GM19240 (cell line): ENCODE measurements around the gene TAAR9.
"Not testable (repeated sequence)": the region's sequence is repeated elsewhere in the genome, so short reads cannot be mapped to it uniquely, and the experiment has no call there.

Source experiments
- DNase-seq: peaks from one replicate; pipeline ENCODE4 v3.0.0; 2011; ENCODE audit warnings: low spot score; ENCODE audit not compliant: insufficient read length

Gene TAAR9

DNA sequence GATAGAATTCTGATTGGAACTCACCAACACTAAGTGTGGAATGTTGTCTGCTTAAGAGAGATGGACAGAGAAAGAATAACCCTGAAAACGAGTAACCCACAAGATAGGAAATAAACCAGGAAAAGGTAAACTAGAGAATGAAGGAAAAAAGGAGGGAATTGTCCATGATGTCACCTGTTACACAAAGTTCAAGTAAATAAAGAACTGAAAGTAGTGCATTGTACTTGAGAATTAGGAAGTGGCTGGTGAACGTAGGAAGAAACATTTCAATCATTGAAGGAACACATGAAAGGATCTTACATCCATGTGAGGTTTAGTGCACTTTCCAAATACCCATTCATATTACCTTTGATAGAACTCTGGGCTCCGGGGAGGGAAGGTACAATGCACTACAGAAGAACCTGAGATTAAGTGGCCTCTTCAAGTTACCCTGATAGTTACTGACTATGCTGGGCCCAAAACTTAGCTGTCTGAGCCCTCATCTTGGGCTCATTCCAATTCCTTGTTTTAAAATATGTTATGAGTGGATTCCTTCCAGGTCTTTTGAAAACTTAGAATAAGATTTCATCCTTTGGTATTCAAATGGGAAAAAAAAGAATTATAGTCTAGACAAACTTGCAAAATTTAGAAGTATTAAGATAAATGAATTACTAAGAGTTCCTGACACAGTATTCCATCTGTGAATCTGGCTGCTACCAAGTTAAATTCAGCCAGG lies 24.1 kb upstream of the TAAR9 start:
- no peak for DNase-seq

DNA sequence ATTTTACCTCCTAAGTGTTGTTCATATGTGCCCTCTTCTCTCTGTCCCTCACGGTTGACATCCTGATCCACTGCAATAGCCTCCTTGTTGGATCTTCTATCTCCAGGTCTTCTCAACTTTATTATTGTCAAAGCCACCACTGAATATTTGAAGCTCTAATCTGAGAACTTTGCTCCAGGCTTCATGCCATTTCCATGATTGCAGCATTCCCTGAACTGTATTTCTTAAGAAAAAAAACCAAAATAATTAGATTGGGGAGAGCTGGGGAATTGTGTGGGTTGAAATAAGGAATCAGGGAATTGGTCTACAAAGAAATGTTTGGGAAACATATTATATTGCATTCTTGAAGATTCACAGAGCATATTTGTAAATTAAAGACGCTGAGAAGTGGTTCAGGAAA lies 22.7 kb upstream of the TAAR9 start:
- DNase-seq: no peak

DNA sequence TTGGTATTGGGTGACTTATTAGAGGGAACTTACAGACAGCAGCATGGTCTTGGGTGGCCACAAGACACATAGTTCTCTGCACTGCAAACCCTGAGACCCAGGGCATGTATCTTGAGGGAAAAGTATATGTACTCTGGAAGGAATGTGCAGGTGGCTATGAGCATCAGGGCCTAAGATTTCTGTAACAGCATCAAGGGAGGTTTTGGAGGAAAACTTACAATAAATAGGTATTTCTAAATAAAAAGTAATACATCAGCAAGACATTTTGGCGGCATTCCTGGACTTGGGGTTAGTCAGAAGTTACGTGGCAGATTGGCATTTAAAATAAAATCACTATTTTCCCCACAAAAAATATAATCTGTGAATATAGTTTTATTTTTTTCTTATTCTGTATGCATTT lies 17.1 kb upstream of the TAAR9 start:
- no peak for DNase-seq

DNA sequence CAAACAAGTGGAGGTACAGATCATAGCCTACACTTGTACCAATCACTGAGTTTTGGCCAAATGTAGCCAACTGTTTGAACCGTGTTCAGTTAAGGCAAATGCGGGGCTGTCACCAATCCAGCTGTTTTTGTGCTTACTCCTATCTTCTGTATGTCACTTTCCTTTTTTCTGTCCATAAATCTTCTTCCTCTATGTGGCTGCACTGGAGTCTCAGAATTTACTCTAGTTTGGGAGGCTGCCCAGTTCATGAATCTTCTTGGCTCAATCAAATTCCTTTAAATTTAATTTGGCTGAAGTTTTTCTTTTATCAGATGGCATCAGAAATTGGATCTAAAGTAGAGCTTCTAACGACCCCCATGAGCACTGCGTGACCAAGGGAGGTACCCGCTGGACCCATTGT lies 13.4 kb upstream of the TAAR9 start:
- DNase-seq: no peak

DNA sequence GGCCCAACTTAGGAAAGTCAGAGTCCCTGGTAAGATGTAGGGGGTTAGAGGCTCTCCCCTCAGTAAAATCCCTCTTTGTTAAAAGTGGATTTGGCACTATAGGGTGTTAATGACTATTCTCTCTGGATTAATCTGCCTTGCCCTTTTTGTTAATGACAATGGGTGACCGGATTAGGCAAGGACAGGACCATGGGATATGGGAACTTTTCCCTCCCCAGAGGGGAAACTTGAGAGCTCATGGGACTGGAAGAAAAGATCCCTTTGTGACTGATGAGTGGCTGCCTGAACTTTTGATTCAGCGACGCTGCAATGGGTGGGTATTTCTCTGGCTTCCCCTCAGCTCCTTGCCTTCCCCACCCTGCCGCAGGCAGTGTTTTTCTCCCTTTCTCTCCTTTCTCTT lies 12.2 kb upstream of the TAAR9 start:
- no peak for DNase-seq

DNA sequence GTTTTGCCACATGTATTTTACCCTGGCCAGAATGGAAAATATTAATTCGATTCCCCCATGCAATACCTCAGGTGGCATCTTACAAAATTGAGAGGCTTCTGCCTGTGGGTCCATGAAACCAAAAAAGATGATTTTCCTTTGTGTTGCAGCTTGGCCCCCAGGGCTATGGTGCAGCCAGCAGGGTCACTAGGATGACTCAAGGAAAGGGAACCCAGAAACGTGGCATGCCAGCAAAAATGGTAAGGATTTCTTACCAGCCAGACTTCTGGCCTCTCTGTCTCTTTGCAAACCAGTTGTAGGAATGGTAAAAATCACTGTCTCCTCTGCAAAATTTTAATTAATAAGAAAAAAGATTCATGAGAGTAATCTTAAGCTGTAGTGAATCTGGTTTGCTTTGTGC lies 11.6 kb upstream of the TAAR9 start:
- no peak for DNase-seq

DNA sequence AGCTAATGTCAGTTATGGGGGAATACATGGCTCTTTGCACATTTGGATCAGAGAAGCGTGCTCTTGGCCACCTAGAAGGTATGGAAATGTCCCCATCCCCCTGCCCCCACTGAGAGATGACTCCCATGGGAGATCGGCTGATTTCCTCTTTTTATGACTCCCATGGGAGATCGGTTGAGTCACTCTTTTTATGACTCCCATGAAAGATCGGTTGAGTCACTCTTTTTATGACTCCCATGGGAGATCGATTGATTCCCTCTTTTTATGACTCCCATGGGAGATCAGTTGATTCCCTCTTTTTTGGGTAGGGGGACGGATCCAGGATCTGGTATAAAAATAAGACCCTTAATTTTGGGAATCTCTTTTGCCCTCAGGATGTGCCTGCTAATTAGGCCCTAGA lies 10.3 kb upstream of the TAAR9 start:
- DNase-seq: no peak

DNA sequence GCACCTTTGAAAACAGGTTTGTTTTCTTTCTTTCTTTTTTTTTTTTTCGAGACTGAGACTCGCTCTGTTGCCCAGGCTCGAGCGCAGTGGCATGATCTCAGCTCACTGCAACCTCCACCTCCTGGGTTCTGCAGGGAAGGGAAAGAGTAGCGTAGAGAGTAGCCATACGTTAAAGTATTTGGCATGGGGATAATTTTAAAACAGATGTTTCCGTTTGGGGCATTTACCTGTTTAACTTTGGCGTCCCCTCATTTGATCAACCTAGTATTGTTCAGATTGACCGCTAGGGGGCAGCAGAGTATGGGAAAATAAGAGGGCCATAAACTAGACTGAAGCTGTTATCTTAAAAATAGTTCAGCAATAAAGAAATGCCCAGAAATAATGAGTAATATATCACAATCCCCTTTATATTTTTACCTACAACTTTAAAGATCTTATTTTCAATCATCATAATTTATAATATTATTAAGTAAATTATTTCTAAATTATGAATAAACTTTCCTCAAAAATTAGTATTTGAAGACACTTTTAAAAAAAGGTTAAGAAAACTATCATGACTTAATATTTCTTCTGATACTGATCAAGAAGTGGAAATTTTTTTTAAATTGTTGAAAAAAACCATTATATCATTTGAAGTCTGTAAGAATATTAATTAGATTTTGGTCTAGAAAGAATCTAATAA lies 7.6 kb upstream of the TAAR9 start:
- DNase-seq: no peak

DNA sequence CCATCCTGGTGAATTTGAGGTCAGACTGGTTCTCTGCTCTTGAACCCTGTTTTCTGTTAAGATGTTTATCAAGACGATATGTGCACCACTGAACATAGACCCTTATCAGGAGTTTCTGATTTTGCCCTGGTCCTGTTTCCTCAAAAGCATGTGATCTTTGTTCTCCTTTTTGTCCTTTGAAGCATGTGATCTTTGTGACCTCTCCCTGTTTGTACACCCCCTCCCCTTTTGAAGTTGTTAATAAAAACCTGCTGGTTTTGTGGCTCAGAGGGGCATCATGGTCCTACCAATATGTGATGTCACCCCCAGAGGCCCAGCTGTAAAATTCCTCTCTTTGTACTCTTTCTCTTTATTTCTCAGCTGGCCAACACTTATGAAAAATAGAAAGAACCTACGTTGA lies 3.5 kb upstream of the TAAR9 start:
- DNase-seq: not testable (repeated sequence)

DNA sequence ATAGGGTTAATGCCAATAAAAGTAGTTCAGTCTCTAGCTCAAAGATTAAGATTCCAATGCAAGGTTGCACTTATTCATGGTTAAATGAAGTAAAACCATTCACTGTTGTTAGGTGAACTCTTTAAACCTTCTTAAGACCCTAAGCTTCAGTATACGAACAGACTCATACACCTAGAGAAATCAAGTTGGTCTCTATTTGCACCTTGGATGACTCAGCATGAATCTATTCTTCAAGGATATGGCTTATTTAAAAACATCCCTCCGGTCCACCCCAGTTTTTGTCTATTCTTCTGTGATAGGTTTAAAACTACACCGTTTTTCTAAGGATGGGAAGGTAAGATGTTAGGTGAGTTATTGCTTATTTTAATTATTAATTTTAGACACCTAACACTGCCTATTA lies 932 bp upstream of the TAAR9 start:
- DNase-seq: no peak

DNA sequence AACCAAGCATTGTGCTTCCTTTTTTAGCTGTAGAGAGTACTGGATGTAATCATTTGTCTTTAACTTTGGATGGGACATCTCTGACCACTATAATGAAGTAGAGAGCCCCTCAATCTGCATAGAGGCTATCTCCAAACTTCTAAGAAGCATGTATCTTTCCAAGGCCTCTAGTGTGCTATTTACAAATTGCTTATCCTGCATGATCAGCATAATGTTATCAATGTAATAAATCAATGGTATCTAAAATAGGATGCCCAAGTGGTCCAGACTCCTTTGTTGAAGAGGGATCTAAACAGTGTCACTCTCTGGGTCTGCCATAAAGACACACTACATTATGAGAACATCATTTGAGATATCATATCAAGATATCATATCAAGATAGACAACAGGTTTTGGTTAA lies 6.7 kb downstream of the TAAR9 start:
- no peak for DNase-seq

DNA sequence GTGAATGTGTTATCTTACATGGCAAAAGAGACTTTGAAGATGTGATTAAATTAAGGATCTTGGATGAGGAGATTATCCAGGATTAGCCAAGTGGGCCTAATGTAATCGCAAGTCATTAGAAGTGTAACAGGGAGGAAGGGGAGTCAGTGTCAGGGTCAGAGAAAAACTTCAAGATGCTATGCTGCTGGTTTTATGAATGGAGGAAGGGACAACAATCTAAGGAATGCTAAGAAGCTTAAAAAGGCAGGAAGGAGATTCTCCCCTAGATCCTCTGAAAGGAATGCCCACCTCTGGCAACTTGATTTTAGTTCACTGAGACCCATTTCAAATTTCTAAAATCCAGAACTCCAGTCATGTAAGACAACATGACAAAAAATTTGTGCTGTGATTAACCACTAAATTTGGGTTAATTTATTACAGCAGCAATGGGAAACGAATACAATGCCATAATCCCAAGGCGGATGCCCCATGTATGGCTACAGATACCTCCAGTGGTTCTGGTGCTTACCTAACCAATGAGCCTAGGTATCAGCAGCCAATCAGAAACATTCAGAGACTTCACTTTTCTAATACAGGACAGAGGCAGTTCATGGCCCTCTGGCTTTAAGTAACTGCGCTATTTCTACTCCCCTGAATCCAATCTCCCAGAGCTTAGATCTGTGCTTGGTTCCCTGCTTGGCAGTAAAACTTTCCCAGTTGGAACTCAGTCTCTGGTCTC lies 10.8 kb downstream of the TAAR9 start:
- no peak for DNase-seq

DNA sequence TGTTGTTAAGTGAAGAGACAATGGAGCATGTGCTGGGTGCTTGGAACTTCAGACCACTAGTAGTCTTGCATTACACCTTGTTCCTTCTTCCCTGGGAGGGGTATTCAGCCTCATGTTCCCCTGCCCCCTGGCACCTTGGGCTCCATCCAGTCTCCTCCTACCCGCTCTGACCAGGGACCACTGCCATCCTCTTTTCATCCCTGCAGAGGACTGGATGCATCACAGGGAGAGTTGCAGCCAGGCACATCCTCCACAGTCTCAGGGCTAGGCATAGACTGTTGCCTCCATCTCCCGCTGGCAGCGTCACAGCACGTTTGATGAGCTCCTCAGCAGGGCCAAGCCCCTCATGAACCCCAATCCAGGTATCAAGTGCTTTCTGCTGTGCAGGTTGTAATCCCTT lies 13.1 kb downstream of the TAAR9 start:
- no peak for DNase-seq

DNA sequence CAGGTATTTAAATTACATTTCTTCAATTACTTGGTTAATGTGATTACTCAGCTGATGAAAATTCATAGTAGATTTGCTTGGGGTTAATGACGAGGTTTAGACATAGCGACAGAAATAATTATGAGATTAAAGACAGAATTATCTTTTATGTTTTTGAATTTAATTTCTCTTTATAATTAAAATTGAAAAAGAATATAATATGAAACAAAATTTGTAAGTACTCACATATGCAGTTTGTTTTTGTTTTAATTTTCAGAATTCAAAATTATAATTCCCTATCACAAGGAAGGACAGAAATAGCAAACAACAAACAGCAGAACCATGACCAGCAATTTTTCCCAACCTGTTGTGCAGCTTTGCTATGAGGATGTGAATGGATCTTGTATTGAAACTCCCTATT lies 14.3 kb downstream of the TAAR9 start, which contains the start of gene TAAR8:
TAAR8 (plus strand) TSS at position 301 of the 400 bp plus-strand sequence; CDS start at position 322, 21 bp downstream.
- DNase-seq: no peak

DNA sequence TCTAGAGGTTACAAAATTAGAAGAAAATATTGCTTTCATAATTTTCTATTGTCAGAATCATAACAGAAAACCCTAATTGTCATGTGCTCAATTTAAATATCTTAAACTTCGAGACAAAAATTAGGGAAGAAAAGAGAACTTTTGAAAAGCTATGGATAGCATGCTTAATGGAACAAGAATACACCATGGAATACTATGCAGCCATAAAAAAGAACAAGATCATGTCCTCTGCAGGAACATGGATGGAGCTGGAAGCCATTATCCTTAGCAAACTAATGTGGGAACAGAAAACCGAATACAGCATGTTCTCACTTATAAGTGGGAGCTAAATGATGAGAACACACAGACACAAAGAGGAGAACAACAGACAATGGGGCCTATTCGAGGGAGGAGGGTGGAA lies 22.0 kb downstream of the TAAR9 start:
- DNase-seq: not testable (repeated sequence)

DNA sequence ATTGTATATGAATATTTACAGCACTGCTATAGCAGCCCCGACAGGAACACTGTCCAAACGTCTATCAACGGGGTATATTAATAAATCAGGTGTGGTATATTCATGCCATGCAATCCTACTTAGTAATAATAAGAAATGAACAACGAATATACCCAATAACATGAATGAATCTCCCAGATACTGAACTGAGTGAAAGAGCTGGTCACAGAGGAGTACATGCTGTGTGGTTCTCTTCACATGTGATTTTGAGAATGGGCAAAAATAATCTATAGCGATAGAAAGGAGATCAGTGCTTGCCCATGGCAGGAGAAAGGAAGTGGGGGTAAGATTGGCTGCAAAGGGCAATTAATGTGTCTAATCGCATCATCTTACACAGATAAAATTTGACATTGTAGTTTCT lies 28.3 kb downstream of the TAAR9 start:
- DNase-seq: no peak

DNA sequence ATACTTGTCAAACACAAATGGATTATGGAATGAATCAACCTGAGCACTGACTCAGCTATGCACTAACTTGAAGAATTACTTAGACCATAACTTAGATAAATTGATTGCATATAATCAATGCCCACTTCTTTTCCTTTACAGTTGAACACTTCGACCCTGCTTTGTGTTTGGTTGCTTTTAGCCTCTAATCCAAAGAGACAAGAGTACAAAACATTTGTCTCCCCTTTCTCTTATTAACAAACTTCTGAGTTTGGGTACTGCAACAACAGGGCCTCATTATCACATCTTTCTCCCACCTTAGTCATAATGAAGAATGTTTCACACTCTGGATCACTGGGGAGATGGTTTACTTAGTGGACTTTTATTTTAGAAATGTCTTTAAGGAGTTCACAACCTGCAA lies 29.5 kb downstream of the TAAR9 start:
- no peak for DNase-seq

DNA sequence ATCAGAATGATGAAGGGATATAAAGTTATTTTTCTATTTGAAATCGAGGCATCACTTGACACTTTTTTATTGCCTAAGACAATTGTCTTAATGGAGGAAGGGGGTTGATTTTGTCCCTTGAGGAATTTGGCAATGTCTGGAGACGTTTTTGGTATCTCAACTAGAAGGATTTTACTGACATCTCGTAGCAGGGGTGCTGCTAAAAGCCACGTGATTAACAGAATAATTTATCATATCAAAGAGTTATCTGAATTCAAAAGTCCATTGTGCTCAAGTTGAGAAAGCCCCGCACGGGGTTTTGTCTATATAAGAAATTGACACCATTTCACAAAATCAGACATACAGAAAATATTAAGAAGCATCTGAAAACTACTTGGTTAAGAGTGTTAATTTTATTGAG lies 30.5 kb downstream of the TAAR9 start:
- DNase-seq: no peak

DNA sequence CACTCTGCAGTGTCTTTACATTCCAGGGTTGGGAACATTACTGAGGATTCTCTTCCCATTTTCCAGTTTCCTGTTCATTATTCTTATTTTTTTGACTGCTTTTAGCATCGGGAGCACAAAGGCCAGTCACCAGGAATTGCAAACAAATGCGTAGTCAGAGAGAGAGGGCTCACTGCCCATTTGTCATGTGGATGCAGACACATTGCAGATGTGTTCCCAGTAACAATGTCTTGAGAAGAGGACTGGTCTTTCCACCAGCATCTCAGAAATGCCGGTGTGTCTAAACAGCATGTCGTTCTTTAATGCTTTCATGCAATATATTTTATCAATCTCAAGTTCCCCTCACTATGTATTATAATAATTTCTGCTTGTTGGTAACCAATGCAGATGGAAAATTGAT lies 31.1 kb downstream of the TAAR9 start:
- no peak for DNase-seq

DNA sequence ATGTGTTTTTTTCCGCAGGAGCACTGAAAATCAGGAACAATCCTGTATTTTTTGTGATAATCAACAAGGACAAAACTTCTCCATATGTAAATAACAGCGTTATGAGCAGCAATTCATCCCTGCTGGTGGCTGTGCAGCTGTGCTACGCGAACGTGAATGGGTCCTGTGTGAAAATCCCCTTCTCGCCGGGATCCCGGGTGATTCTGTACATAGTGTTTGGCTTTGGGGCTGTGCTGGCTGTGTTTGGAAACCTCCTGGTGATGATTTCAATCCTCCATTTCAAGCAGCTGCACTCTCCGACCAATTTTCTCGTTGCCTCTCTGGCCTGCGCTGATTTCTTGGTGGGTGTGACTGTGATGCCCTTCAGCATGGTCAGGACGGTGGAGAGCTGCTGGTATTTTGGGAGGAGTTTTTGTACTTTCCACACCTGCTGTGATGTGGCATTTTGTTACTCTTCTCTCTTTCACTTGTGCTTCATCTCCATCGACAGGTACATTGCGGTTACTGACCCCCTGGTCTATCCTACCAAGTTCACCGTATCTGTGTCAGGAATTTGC lies 32.2 kb downstream of the TAAR9 start, which contains the start of gene TAAR6:
TAAR6 (plus strand) TSS at position 102 of the 557 bp plus-strand sequence; CDS start at position 102, 0 bp downstream.
- no peak for DNase-seq

DNA sequence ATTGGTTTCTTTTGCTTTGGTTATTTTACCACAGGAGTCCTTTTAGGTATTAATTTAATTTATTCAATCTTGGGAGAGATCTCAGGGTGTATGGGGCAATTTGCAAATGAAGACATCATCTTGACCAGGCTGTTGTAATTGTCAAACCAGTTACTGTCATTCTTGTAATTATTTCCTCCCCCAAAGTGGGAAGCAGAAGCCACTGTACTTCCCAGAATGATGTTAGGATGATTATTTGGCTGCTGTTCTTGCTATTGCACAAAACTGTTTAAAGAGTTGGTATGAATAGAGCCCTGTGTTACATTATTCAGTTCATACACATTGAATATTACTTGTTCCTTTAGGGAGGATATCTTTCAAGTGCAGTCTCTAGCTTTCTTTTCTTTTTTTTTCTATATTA lies 33.7 kb downstream of the TAAR9 start:
- no peak for DNase-seq

DNA sequence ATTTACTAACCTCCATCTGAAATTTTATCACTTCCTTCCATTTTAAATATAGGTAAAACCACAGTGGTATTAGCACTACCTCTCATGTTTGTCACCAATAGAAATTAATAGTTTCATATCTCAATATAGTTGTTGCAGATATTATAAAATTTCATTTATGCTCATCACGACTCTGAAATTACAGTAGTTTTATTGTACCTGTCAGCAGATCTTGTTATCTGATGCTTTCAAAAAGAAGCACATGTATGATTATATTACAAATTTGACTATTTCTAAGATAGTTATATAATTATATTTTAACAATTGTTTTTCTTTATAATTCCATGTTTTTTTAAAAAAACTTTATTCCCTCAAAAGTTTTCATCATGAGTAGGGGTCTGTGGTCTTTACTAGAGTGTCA lies 46.6 kb downstream of the TAAR9 start:
- no peak for DNase-seq
